Frontal cortex (tissue), 4 donors: ENCODE measurements around the gene BCO2. TPM values are rescaled to one million over a fixed set of nuclear protein-coding genes. Genes with fewer than 3 reads are reported as not detected.

Source experiments
- DNase-seq, 2 donors: peaks; one replicate each; pipeline ENCODE4 v3.0.0; 2012; ENCODE audit warnings: low spot score in 2 of 2
- FAIRE-seq: peaks from 2 replicates; lab custom pipeline; 2012; peaks lifted over from hg19 to GRCh38; lab: Jason Lieb, UNC
- small RNA-seq: library from RNA; depleted of rRNA; stranded (forward); fragments of <200 nt; gene quantifications from one replicate; pipeline ENCODE3, GENCODE V24; 2014
- total RNA-seq: library from RNA; depleted of rRNA; stranded (reverse); fragments of >200 nt; gene quantifications from one replicate; pipeline ENCODE4 v1.2.3, GENCODE V29; 2014
- donor health status: control.
- donor health status: control.
- donor health status: control.

BCO2 gene
- total RNA-seq, 1 donor from 2014 or later = 6.5 TPM

DNA sequence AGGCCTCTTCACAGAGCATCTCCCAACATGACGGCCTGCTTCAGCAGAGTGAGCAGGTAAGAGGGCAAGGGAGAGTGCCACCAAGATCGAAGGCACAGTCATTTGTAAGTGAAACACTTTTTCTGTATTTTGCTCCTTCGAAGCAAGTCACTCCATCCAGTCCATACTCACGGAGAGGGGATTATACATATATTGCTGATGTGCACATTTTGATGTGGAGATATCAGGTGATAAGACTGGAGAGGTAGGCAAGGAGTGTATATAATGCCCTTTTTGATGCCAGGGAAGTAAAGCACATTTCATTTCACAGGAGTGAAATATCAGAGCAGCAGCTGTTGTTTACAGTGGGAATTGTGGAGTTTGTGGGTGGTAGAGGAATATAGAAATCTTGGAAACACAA lies 62.1 kb downstream of the BCO2 start:
- DNase-seq (no peak), FAIRE-seq (no peak)

DNA sequence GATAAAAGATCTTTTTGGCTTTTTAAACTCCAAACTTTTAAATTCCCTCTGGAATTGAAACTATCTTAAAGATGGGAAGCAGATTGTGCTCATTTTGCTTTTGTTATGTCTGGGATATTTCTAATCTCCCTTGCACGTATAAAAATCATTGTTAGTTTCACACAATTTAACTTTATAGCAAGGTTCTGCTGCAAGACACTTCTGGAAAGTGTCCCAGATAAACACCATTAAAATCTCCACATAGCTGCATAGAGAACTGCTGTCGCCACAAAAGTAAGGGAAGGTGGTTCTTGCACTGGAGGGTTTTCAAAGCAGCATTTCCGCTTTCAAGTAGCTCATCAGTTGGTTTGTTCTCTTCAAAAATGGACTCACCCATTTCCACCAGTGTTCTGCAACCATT lies 62.7 kb downstream of the BCO2 start:
- no peak for DNase-seq
- FAIRE-seq = no peak

DNA sequence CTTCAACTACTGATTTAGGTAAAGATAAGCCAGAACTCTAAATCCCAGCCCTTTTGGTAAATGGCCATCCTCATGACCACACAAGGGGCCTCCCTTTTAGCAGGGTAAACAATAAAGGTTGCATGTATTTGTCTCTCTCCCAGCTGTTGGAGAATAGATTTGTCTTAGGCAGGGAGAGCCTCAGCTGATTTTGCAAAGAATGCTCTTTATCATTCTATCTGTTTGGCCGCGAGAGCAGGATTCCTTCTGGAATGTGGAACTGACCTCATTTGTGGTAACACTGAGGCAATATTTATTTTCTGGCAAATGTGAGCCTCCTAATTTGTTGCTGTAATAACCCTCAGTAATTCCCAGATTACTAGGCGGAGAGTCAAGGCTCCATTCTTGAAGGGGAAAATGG lies 66.2 kb downstream of the BCO2 start:
- DNase-seq = no peak
- no peak for FAIRE-seq

DNA sequence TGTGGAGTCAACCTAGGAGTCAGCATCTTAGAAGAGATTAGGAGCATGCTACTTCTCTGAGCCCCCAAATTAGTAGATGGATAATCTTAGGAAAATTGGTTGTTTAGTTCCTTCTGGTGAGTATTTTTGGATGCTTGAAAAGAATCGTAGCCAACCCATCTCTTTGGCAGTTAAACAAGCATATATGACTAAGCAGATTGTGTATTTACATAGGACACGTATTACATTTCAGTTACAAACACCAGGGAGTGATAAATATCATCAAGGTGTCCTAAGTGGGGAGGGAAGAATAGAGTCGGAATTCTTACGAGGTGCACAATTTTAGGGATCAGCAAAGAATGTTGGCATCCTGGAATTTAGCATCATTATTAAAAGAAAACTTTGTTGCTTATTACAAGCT lies 71.9 kb downstream of the BCO2 start:
- no peak for FAIRE-seq
- DNase-seq = no peak

DNA sequence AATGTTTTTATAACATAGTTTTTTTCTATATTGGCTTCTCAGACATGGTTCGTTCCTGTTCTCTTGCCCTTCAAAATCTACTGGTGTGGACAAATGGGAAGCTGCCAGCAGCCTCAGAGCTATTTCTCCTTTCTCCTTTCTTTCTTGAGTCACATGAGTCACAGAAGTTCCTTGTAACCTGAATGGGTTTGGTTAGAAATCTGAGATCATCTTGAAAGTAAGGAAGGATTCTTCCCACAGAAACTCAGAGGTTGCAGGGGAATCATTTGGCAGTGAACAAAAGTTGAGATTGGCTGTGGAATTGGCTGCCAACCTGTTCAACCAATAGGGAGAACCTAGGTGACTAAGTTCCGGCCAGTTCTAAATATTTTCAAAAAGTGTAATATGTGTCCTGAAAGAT lies 72.9 kb downstream of the BCO2 start:
- DNase-seq (no peak), FAIRE-seq (no peak)

DNA sequence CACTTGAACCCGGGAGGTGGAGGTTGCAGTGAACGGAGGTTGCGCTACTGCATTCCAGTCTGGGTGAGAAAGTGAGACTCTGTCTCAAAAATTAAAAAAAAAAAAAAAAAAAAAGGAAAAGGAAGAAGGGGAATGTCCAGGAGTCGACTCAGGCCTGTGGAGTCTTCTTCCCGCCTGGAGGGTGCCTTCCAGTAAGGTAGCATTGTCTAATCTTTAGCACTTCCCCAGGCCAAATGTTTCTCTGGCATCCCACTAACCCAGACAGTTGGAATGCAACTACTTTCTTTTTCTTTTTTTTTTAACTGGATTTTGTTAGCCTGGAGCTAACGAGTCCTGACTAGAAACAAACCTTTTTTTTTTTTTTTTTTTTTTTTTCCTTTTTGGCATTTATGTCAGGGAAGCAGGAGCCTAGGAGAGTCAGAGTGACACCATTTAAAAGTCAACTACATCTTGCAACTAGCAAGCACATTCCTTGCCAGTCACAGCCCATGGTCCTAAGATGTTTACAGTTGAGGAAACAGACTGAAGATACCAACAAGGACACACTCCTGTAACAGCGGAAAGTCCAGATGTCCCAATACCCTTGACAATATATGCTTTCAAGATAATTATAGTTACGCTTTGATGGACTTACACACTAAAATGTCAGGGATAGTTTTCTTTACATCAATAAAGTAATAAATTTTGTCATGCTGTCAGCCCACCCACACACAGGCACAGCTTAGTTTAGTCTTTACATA lies 74.7 kb downstream of the BCO2 start:
- DNase-seq (no peak), FAIRE-seq (no peak)

DNA sequence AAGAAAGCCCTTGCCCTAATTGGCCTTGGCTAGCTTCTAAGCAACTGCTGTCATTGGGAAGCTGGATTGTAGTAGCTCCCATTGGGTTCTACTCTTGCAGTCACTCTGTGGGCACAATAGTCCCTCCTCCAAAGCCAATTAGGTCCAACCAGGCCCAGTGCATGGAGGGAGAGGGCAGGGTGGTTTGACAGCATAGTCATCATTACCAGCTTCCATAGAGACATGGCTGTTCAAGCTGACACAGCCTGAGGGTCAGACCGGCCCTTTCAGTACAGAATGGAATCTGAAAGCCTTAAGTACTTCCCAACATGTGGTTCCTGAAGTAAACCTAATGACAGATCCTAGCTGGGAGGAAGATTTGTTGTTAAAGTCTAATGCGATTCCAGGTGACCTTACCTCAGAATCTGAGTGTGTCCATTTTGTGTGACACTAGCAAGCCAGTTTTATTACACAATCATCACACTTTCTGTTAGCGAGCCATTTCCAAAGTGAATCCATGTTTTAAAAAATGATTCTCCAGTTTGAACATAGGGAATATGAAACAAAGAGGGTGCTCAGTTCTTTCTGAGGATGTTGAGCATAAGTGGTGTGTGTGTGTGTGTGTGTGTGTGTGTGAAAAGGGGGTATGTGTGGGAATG lies 78.4 kb downstream of the BCO2 start:
- DNase-seq = no peak
- no peak for FAIRE-seq

DNA sequence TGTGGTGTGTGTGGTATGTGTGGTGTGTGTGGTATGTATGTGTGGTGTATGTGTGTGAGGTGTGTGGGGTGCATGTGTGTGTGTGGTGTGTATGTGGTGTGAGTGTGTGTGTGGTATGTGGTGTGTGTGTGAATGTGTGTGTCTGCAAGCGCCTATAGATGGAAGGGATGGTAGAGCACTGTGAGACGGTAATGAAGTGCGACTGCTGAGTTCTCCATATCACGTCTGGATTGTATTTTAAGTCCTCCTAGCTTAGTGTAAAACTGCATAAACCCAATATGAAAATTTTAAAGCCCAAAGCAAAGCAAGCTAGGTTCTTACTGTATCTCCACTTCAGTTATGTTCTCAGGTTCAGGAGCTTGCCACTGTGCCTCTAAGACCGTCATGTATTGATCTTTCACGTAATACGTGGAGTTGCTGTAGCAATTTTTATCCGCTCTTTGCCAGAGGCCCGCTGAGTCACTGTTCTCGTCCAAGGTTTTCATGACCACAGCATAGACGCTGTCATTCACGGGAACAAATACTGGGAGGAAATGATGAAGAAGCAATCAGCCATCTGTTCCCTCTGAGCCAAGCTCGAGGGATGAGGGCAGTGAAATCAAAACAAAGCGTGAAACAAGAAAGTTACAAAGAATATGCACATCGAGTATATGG lies 79.9 kb downstream of the BCO2 start:
- no peak for FAIRE-seq

DNA sequence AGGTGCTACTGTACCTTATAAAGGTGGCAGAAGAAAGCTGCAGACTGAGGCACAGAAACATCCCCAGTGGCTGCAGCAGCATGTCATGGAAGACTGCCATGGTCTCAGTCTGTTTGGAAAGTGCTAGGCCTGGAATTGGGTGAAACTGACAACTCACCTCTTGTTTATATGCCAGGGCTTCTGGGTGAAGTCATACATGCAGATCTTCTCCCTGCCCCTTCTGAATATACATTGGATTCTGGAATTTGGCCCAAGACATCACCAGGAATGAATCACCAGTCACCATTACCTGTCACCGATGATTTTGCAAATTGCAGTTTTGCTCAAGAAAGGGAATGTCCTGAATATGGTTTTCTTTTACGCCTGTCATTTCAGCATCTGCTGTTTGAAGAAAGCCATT lies 85.2 kb downstream of the BCO2 start, which contains the start of gene PLET1:
PLET1 (minus strand) TSS at position 371 of the 400 bp plus-strand sequence; CDS start at position 100, 271 bp downstream.
- DNase-seq = no peak
- no peak for FAIRE-seq

More for the DNA sequence above, 79.9 kb downstream of the BCO2 start:
- DNase-seq = peak in 1 of 2 donors; percentile 15

DNA sequence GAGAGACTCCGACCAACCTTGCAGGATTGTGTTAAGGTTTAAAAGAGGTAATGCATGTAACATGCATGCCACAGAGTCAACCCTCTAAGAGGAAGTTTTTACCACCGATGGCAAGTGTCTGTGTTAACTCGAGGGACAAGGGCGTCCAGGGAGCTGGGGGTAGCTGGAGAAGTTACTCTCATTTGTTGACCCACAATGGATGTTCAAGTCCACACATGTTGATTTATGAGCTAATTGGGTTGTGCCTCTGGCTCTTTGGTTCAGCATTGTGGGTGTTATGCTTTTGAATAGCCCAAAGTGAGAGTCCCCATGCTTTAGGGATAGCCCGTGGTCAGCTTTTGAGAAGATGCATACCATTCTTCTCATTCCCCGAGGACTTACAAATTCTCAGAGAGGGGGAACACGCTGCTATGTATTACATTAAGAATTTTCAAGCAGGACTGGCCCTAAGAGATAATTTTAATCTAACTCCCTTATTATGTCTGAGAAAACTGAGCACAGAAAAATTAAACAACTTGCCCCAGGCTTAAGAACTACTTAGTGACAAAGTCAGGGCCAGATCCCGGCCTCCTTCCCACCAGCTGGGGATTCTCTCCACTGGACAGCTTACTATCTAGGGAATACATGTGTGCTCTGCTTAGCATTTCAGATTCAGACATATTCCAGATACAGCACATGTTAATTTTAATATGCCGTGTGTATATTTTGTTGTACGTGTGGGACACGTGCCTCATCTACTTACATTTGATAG lies 90.5 kb downstream of the BCO2 start:
- no peak for FAIRE-seq

DNA sequence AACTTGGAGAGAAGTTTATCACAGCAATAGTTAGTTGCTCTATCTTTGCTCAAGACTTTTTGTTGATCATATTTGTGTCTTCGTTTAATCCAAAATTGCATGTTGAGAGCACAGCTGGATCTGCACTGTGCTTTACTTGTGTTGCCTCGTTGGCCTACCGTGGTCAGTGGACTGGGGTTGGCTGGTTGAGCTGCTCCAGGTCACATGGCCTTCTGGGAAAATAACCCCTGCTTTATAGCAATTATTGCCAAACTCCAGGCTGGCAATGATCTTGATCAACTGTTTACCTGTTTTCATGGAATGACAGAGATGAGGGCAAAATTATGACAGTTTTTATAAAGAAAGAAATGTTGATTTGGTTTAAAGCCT lies 91.1 kb downstream of the BCO2 start:
- DNase-seq (no peak), FAIRE-seq (no peak)

More for the DNA sequence above, 90.5 kb downstream of the BCO2 start:
- no peak for DNase-seq

DNA sequence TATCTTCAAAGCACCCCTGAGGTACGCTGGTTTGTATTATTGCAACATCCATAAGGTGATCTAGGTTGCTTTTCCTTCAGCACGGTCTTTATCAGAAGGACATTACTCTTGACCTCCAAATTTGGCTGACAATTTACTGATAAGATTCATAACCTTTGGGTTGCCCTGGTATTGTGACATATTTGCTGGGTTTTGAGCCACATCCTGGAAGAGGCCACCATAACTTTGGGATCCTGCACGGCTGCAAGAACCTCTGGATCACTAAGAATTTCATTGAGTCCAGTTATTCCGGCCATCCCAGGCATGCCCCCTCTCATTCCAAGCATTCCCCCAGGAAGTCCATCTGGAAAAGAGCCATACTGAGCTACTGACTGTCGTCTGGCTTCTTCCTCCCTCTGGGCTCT lies 91.9 kb downstream of the BCO2 start:
- FAIRE-seq (no peak), DNase-seq (no peak)

DNA sequence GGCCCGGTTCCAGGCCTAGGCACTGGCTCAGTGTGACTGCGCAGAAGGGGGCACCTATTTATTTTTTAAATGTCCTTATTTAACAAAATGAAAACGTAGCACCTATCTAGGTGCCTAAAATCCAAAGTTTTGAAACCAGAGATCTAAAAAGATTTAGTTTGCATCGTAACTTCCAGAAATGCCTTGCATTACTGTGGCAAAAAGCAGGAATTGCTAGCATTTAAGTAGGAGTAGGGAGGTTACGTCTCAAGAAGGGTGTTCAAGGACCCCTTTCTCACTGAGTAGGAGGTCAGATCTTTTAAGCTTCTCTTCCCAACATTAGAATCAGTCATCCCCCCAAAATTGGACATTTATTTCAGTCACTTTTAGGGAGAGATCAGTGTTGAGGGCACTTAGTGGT lies 93.1 kb downstream of the BCO2 start:
- DNase-seq (no peak), FAIRE-seq (no peak)

Small RNA genes within 50 kb of the gene (small RNA-seq; reads per million reads assigned to genes)
- gene MRPS36P4 = not detected

Other genes with a start within 250 kb of the BCO2 start
- 70.5 TPM for gene DIXDC1, start 238.2 kb upstream of the BCO2 start, total RNA-seq
- 53.0 TPM for gene DLAT, start 150.1 kb upstream of the BCO2 start, total RNA-seq
- 2.9 TPM for gene PIH1D2, start 101.5 kb upstream of the BCO2 start, total RNA-seq
- 46.9 TPM for gene NKAPD1, start 101.2 kb upstream of the BCO2 start, total RNA-seq
- 51.0 TPM for gene TIMM8B, start 88.8 kb upstream of the BCO2 start, total RNA-seq
- 73.8 TPM for gene SDHD, start 88.6 kb upstream of the BCO2 start, total RNA-seq
- gene IL18, start 11.4 kb upstream of the BCO2 start, total RNA-seq = 0.82 TPM
- not detected for gene TEX12, start 8.1 kb upstream of the BCO2 start, total RNA-seq
- 35.9 TPM for gene PTS, start 50.9 kb downstream of the BCO2 start, total RNA-seq
- gene PLET1, start 85.3 kb downstream of the BCO2 start, total RNA-seq = not detected